Hematopoietic multipotent progenitor cell treated with erythropoietin and hydrocortisone succinate and interleukin-3 and kit ligand, for 6 days (in vitro differentiated cells): ENCODE results near the gene PERCC1.
A peak's percentile ranks its signal among the peaks of the same experiment; 100 is the strongest.

Experiments used
- DNase-seq: peaks from one replicate; pipeline ENCODE4 v3.0.0-alpha.2; 2015

PERCC1 gene

GRCh38 chr16:1413684-1414531 lies 17.0 kb upstream of the PERCC1 start:
- DNase-seq = peak; percentile 79

- DNase-seq = peak; percentile 73
Measured at GRCh38 chr16:1414532-1415260, 16.2 kb upstream of the PERCC1 start, which contains the start of gene UNKL. Gene UNKL (minus strand): TSS chr16:1414704. CDS start chr16:1414691, 13 bp downstream.

- no peak for DNase-seq
Measured at GRCh38 chr16:1416521-1416941, 14.3 kb upstream of the PERCC1 start.

GRCh38 chr16:1420111-1420539 lies 10.8 kb upstream of the PERCC1 start:
- DNase-seq = no peak

GRCh38 chr16:1422076-1422475 lies 8.8 kb upstream of the PERCC1 start:
- no peak for DNase-seq

GRCh38 chr16:1424028-1424427 lies 6.8 kb upstream of the PERCC1 start:
- no peak for DNase-seq

- DNase-seq = no peak
Measured at GRCh38 chr16:1425616-1426370, 5.1 kb upstream of the PERCC1 start.

GRCh38 chr16:1426734-1427471 lies 4.0 kb upstream of the PERCC1 start:
- DNase-seq = peak; percentile 60

- no peak for DNase-seq
Measured at GRCh38 chr16:1427473-1428461, 3.1 kb upstream of the PERCC1 start.

- peak; percentile 74 for DNase-seq
Measured at GRCh38 chr16:1428511-1428910, 2.4 kb upstream of the PERCC1 start.

GRCh38 chr16:1429012-1429411 lies 1.9 kb upstream of the PERCC1 start:
- DNase-seq = no peak

GRCh38 chr16:1429631-1430030 lies 1.2 kb upstream of the PERCC1 start:
- DNase-seq = no peak

- no peak for DNase-seq
Measured at GRCh38 chr16:1430214-1430758, 592 bp upstream of the PERCC1 start.

GRCh38 chr16:1431497-1432270 lies 806 bp downstream of the PERCC1 start:
- DNase-seq = no peak

- no peak for DNase-seq
Measured at GRCh38 chr16:1432388-1433262, 1.7 kb downstream of the PERCC1 start.

- no peak for DNase-seq
Measured at GRCh38 chr16:1433263-1433560, 2.3 kb downstream of the PERCC1 start.

GRCh38 chr16:1433756-1434155 lies 2.9 kb downstream of the PERCC1 start:
- no peak for DNase-seq

GRCh38 chr16:1434644-1435592 lies 4.0 kb downstream of the PERCC1 start:
- no peak for DNase-seq
